AG10803 (cell line): ENCODE results near the gene GNAO1.
A peak's percentile ranks its signal among the peaks of the same experiment; 100 is the strongest.

Source experiments
- DNase-seq: peaks from one replicate; pipeline ENCODE4 v3.0.0; 2010; ENCODE audit warnings: low read depth
- H3K4me3 ChIP-seq: 2 replicates; pipeline ENCODE4 v1.5.1; 2011; ENCODE audit warnings: mild to moderate bottlenecking, low read length, control low read depth
- TF ChIP-seq, protein P1 (sequence below): conservative IDR thresholded peaks from 2 replicates; pipeline ENCODE4 v1.5.1; 2011; ENCODE audit warnings: mild to moderate bottlenecking, low read length, control low read depth, inconsistent platforms

GNAO1 gene

DNA sequence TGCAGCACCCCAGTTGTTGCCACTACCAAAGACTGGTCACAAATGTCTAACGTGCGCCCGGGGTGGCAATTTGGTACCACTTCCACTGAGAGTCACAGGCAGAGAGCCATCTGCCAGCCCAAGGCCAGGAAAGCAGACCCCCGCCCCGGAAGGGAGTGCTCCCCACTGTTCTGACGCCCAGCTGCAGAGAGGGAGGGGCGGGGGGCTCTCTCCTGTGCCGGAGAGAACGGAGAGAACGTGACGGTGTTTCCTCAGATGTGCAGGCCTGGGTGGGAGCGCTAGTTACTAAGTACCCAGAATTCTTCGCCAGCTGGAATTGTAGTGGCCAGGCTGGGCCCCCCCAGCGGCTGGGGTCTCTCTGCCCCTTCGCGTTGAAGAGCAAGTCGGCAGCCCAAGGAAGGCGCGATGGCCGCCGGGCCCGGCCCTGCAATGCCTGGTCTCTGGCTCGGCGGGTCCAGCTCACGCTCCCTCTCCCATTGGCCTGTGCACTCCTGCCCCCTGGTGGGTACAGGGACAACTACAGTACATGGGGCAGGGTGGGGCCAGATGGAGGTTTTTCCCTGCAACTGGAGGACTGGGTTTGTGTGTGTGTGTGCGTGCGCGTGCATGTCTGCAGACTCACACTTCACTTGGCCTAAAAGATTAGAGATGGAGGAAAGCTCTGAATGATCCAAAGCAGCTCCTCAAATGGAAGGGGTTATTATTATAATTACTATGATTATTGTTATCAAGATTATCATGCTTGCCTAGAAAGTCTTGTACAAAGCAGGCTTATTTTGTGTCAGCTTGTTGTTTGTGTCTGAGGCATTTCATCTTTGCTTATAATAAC, 126.9 kb downstream of the GNAO1 start:
- H3K4me3 ChIP-seq = peak overlapping the region; percentile 43
- peak; percentile 69 for DNase-seq
- TF ChIP-seq, protein P1, sequence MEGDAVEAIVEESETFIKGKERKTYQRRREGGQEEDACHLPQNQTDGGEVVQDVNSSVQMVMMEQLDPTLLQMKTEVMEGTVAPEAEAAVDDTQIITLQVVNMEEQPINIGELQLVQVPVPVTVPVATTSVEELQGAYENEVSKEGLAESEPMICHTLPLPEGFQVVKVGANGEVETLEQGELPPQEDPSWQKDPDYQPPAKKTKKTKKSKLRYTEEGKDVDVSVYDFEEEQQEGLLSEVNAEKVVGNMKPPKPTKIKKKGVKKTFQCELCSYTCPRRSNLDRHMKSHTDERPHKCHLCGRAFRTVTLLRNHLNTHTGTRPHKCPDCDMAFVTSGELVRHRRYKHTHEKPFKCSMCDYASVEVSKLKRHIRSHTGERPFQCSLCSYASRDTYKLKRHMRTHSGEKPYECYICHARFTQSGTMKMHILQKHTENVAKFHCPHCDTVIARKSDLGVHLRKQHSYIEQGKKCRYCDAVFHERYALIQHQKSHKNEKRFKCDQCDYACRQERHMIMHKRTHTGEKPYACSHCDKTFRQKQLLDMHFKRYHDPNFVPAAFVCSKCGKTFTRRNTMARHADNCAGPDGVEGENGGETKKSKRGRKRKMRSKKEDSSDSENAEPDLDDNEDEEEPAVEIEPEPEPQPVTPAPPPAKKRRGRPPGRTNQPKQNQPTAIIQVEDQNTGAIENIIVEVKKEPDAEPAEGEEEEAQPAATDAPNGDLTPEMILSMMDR = peak; percentile 84

DNA sequence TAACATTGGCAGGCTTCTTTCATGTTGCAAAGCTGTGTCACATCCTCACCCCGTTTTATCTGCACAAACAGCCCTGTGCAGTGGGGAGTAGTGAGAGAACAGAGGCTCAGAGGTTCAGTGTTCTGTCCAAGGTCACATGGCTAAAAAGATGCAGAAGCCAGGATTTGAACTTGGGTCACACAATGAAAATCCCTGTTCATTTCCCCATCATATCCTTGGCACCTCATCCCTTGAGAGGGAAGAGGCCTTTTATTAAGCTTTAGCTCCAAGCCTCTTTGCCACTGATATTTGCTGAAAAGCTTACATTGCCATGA, 127.5 kb downstream of the GNAO1 start:
- no peak overlapping the region for H3K4me3 ChIP-seq
- TF ChIP-seq, protein P1 = no peak
- DNase-seq = no peak

DNA sequence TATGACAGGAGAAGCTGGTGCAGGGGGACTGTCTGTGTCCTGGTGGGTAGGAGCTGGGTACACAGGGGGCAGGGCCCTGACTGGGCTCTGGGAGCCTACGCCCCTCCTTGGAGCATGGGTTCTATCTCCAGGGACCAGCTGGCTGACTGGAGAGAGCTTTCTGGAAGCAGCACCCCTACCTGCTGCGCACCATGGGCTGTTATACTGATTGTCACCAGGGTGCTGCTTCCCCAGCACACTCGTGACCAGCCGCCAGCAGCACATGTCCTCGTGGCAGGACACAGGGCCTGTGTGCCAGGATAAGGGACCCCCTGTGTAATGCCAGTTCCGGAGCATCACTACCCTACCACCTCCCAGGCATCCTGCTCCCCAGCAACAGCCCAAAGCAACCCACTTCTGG, 128.1 kb downstream of the GNAO1 start:
- TF ChIP-seq, protein P1 = no peak
- DNase-seq = no peak
- no peak overlapping the region for H3K4me3 ChIP-seq

DNA sequence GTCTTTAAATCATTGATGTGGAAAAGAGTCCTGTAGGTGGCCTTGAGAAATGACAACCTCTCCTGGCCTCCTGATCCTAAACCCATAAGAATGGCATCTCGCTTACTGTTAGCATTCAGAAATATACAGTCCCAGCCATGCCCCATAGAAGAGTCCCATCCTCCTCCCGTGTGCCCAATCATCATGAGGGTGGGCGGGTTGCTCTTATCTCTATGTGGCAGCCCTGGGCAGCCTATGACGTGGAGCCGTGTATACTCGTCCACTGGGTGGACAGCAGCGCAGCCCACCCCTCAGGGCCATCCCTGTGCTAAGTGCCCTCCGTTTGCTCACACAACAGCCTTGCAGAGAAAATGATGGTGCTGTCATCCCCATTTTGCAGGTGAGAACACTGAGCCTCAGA, 128.8 kb downstream of the GNAO1 start:
- no peak for DNase-seq
- TF ChIP-seq, protein P1 = no peak
- no peak overlapping the region for H3K4me3 ChIP-seq

DNA sequence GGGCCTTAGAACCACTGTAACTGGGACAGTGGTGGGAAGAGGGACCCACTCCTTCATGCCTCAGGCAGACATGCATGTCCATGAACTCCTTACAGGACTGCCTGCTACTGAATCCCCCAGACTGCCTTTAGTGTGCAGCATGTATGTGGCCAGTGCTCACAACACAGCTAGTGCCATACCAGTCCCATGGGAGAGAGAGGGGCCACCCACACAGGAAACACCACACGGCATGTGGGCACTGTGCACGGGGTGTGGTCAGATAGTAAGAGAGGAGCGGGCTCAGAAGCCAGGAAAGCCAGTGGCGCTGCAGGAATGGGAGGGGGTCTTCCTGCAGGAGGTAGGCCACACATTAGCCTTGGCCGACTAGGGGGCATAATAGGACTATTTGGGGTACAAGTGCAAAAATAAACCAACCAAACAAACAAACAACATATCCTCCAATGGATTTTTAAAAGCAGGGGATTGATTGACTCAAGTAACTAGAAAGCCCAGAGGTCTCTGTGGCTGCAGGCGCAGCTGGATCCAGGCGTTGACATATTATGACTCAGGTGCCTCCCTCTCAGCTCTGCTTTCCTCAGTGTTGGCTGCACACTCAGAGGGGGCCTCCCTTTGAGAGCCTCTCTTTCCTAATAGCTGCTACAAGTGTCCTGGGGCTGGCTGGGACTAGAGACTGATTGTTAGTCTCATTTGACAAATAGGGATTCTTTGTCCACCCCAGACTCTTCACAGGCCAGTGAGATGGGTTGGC, 129.7 kb downstream of the GNAO1 start:
- TF ChIP-seq, protein P1 = no peak
- H3K4me3 ChIP-seq = no peak overlapping the region
- DNase-seq = no peak

DNA sequence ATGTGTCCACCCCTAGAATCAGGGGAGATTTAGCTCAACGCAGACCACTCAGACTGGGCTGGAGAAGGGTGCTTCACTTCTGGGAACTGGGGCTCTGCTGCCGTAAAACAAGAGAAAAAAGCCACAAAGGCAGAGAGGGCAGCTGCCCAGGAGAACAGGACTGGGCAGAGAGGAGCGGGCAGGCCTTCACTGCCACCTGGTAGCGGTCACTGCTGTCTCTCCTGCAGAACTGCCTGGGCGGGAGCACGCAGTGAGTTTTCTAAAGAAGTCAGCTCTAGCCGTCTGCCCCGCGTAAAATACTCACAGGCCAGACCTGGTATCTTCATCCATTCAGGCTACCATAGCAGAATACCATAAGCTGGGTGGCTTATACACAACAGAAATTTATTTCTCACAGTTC, 130.3 kb downstream of the GNAO1 start:
- no peak overlapping the region for H3K4me3 ChIP-seq
- TF ChIP-seq, protein P1 = no peak
- no peak for DNase-seq

DNA sequence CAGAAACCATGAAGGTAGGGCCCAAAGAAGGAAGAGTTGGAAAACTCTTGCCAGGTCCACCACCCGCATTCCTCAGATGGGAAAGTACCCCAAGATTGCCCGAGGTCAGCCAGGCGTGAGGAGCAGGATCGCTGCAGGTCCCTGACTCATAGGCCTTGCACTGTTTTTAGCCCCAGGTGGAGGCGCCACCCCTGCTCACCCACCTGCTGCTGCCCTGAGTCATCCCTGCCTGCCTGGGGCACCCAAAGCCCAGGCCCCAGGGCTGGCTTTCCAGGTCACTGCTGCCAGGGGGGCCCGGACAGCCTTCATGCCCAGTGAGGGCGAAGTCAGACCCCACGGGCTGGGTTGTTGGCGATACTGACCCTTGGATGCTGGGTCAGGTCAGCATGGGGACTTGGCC, 133.1 kb downstream of the GNAO1 start:
- TF ChIP-seq, protein P1 = no peak
- no peak overlapping the region for H3K4me3 ChIP-seq
- no peak for DNase-seq
